22Rv1 (cell line): ENCODE results near the gene FAM229A.

ENCODE experiments used
- H3K27ac ChIP-seq: fragments of 450-650 bp; 2 replicates; pipeline ENCODE4 v1.5.1; 2017
- CTCF ChIP-seq: fragments of 450-650 bp; IDR thresholded peaks from 2 replicates; pipeline ENCODE4 v1.5.1; 2017; ENCODE audit warnings: mild to moderate bottlenecking
- ZFX ChIP-seq: fragments of 450-650 bp; IDR thresholded peaks from 2 replicates; pipeline ENCODE4 v1.6.1; 2017; ENCODE audit warnings: antibody characterized with exemption, borderline replicate concordance

The FAM229A gene

GRCh38 chr1:32353431-32353830 lies 8.9 kb downstream of the FAM229A start:
- TF ChIP-seq ZFX (no peak), CTCF (no peak)
- H3K27ac ChIP-seq: no peak overlapping the region

GRCh38 chr1:32352831-32353383 lies 9.4 kb downstream of the FAM229A start:
- TF ChIP-seq ZFX: no peak
- no peak for TF ChIP-seq CTCF
- 0 out of 2 replicates have a peak overlapping the region, but pooled peaks have one; percentile 85 for H3K27ac ChIP-seq

GRCh38 chr1:32352239-32352745 lies 10.0 kb downstream of the FAM229A start:
- TF ChIP-seq ZFX (no peak), CTCF (no peak)
- peak overlapping the region; percentile 85 for H3K27ac ChIP-seq

GRCh38 chr1:32351399-32352238 lies 10.7 kb downstream of the FAM229A start:
- peak overlapping the region; percentile 85 for H3K27ac ChIP-seq
- no peak for TF ChIP-seq ZFX
- peak; percentile 25 for TF ChIP-seq CTCF

- TF ChIP-seq ZFX (no peak), CTCF (peak; percentile 67)
- peak overlapping the region; percentile 85 for H3K27ac ChIP-seq
These were observed 11.4 kb downstream of the FAM229A start for GRCh38 chr1:32350785-32351398.

DNA sequence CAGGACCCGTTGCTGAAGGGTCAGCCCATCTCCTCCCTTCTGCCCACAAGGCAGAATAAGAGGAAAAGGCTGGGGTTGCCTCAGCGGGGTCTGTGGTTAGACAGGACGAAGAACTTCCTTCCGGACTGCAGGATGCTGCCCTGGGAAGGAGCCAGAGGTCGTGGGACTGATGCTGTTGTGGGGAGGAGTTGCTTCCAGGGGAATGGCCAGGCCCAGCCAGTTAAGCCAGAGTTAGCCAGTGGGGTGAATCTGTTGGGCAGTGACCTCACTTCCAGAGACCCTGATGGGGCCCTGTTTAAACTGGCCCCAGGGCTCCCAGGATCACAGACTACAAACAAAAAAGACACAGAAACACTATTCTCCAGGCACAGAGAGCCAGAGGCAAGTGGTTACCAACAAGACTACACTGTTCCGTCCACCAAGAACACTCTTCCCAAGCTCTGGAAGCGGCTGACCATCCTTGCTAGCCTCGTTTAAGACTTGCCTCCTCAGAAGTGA lies 13.0 kb downstream of the FAM229A start:
- TF ChIP-seq CTCF: no peak
- no peak overlapping the region for H3K27ac ChIP-seq
